H1 (cell line): ENCODE results near the gene AP1M2. TPM values are rescaled to one million over a fixed set of nuclear protein-coding genes. Genes with fewer than 3 reads are reported as not detected.

Source experiments
- CTCF ChIA-PET: fragments of 300-600 bp; sonication (Branson Sonifier 250); formaldehyde crosslinking; loops from one replicate; lab custom pipeline; 2021; ENCODE audit not compliant: partially characterized antibody; lab: Charles Lee
- POLR2A ChIA-PET: fragments of 300-600 bp; sonication (Branson Sonifier 250); formaldehyde crosslinking; loops from one replicate; lab custom pipeline; 2021; ENCODE audit warnings: inconsistent platforms; ENCODE audit not compliant: partially characterized antibody; lab: Charles Lee
- DNase-seq, 2 experiments: peaks; one replicate each; pipeline versions ENCODE4 v3.0.0 to v3.0.0-alpha.2; 2010 to 2022; ENCODE audit warnings: low spot score in 2 of 2, low read depth in 1 of 2, mixed read lengths in 1 of 2
- FAIRE-seq: peaks from 2 replicates; lab custom pipeline; 2011; peaks lifted over from hg19 to GRCh38; lab: Jason Lieb, UNC
- H2AFZ ChIP-seq: 2 replicates; pipeline ENCODE4 v1.8.1; 2012; ENCODE audit warnings: low read length, inconsistent platforms
- H2AK5ac ChIP-seq: 2 replicates; pipeline ENCODE4 v1.6.1; 2013; ENCODE audit warnings: low read depth, low read length
- H2BK120ac ChIP-seq: replicated peaks from 2 replicates; pipeline ENCODE3; 2013; ENCODE audit warnings: low read depth, low read length, inconsistent platforms
- H2BK12ac ChIP-seq: 2 replicates; pipeline ENCODE4 v1.6.1; 2013; ENCODE audit warnings: low read depth, low read length
- H2BK15ac ChIP-seq: 2 replicates; pipeline ENCODE4 v1.6.1; 2013; ENCODE audit warnings: low read length
- H2BK20ac ChIP-seq: 2 replicates; pipeline ENCODE4 v1.6.1; 2013; ENCODE audit warnings: low read length
- H2BK5ac ChIP-seq: 2 replicates; pipeline ENCODE4 v1.6.1; 2013; ENCODE audit warnings: low read depth, low read length
- H3K14ac ChIP-seq: 2 replicates; pipeline ENCODE4 v1.6.1; 2013; ENCODE audit warnings: inconsistent platforms; ENCODE audit not compliant: insufficient read length
- H3K18ac ChIP-seq: 2 replicates; pipeline ENCODE4 v1.6.1; 2013; ENCODE audit warnings: low read length; ENCODE audit errors: extremely low read depth
- H3K23ac ChIP-seq: 2 replicates; pipeline ENCODE4 v1.6.1; 2013; ENCODE audit warnings: inconsistent platforms; ENCODE audit not compliant: insufficient read length
- H3K23me2 ChIP-seq: 2 replicates; pipeline ENCODE4 v1.6.1; 2013; ENCODE audit warnings: low read depth, low read length
- H3K27ac ChIP-seq: 2 replicates; pipeline ENCODE4 v1.6.1; 2011; ENCODE audit warnings: low read depth, low read length, inconsistent platforms
- H3K27me3 ChIP-seq, 4 experiments: replicated peaks in 1 of 4; 1 replicate in 1 of 4; 2 replicates in 3 of 4; pipeline versions ENCODE4 v1.6.1 to v1.8.1; 2011 to 2013; ENCODE audit warnings: low read length in 3 of 4, mild to moderate bottlenecking in 3 of 4, inconsistent platforms in 2 of 4, mixed read lengths in 2 of 4, moderate library complexity in 1 of 4; ENCODE audit not compliant: control insufficient read depth in 3 of 4, insufficient read depth in 3 of 4; ENCODE audit errors: extremely low read depth in 1 of 4
- H3K36me3 ChIP-seq, 4 experiments: 2 replicates each; pipeline versions ENCODE4 v1.6.1 to v1.8.1; 2011 to 2013; ENCODE audit warnings: mild to moderate bottlenecking in 4 of 4, low read length in 3 of 4, moderate library complexity in 2 of 4, control low read depth in 1 of 4, inconsistent platforms in 1 of 4; ENCODE audit not compliant: insufficient read depth in 4 of 4, control insufficient read depth in 2 of 4
- H3K4ac ChIP-seq: replicated peaks from 2 replicates; pipeline ENCODE3; 2013; ENCODE audit warnings: low read length, low read depth, mixed read lengths, inconsistent platforms; ENCODE audit not compliant: insufficient read length
- H3K4me1 ChIP-seq, 4 experiments: replicated peaks in 1 of 4; 1 replicate in 1 of 4; 2 replicates in 3 of 4; pipeline versions ENCODE4 v1.6.1 to v1.8.1; 2011 to 2013; ENCODE audit warnings: low read length in 3 of 4, inconsistent platforms in 2 of 4, mixed read lengths in 1 of 4; ENCODE audit not compliant: insufficient read depth in 4 of 4, control insufficient read depth in 3 of 4
- H3K4me2 ChIP-seq, 2 experiments: 2 replicates each; pipeline versions ENCODE4 v1.6.1 to v1.8.1; 2011 to 2013; ENCODE audit warnings: low read depth in 2 of 2, low read length in 2 of 2, control low read depth in 1 of 2, inconsistent platforms in 1 of 2, mild to moderate bottlenecking in 1 of 2; ENCODE audit not compliant: insufficient read depth in 1 of 2
- H3K4me3 ChIP-seq, 4 experiments: fragments of 200-600, 300-600 bp in 1 of 4; sonication (generic), shearing (Covaris generic), sonication (Bioruptor Twin) in 1 of 4; 2 replicates each; pipeline versions ENCODE4 v1.5.1 to v1.8.1; 2011 to 2016; ENCODE audit warnings: low read length in 4 of 4, low read depth in 3 of 4, control low read depth in 2 of 4, inconsistent platforms in 2 of 4, mild to moderate bottlenecking in 2 of 4, mixed read lengths in 1 of 4, moderate library complexity in 1 of 4; ENCODE audit not compliant: insufficient read depth in 2 of 4; ENCODE audit errors: extremely low read depth in 1 of 4
- H3K56ac ChIP-seq: replicated peaks from 2 replicates; pipeline ENCODE3; 2013; ENCODE audit warnings: low read depth, mild to moderate bottlenecking, mixed read lengths, low read length, inconsistent platforms; ENCODE audit not compliant: insufficient read length
- H3K79me1 ChIP-seq: 2 replicates; pipeline ENCODE4 v1.6.1; 2013; ENCODE audit warnings: low read depth, low read length, control low read depth
- H3K79me2 ChIP-seq, 2 experiments: 2 replicates each; pipeline versions ENCODE4 v1.6.1 to v1.8.1; 2012 to 2013; ENCODE audit warnings: low read length in 2 of 2, mild to moderate bottlenecking in 2 of 2, inconsistent platforms in 1 of 2; ENCODE audit not compliant: insufficient read depth in 2 of 2, control insufficient read depth in 1 of 2
- H3K9ac ChIP-seq, 4 experiments: replicated peaks in 1 of 4; 1 replicate in 1 of 4; 2 replicates in 3 of 4; pipeline versions ENCODE4 v1.6.1 to v1.8.1; 2011 to 2013; ENCODE audit warnings: low read depth in 3 of 4, low read length in 3 of 4, control low read depth in 2 of 4, mild to moderate bottlenecking in 2 of 4, moderate library complexity in 2 of 4, inconsistent platforms in 1 of 4; ENCODE audit errors: extremely low read depth in 1 of 4
- H3K9me3 ChIP-seq, 2 experiments: 2 replicates each; pipeline versions ENCODE4 v1.6.1 to v1.8.1; 2012 to 2013; ENCODE audit warnings: mild to moderate bottlenecking in 2 of 2, moderate library complexity in 2 of 2, control low read depth in 1 of 2, inconsistent platforms in 1 of 2, low read depth in 1 of 2, low read length in 1 of 2, mixed read lengths in 1 of 2; ENCODE audit not compliant: insufficient read depth in 2 of 2
- H4K20me1 ChIP-seq, 2 experiments: replicated peaks in 1 of 2; 2 replicates each; pipeline versions ENCODE3 to v1.8.1; 2011 to 2013; ENCODE audit warnings: inconsistent platforms in 2 of 2, low read length in 2 of 2, mild to moderate bottlenecking in 1 of 2; ENCODE audit not compliant: insufficient read depth in 2 of 2, control insufficient read depth in 1 of 2
- H4K5ac ChIP-seq: 2 replicates; pipeline ENCODE4 v1.6.1; 2013; ENCODE audit warnings: low read length, low read depth, mixed read lengths, inconsistent platforms; ENCODE audit not compliant: insufficient read length
- H4K8ac ChIP-seq: 2 replicates; pipeline ENCODE4 v1.8.0; 2013; ENCODE audit warnings: mild to moderate bottlenecking, moderate library complexity, low read length, inconsistent platforms; ENCODE audit not compliant: insufficient read depth; ENCODE audit errors: extremely low read depth
- H4K91ac ChIP-seq: replicated peaks from 2 replicates; pipeline ENCODE3; 2013; ENCODE audit warnings: low read length, mixed read lengths, inconsistent platforms; ENCODE audit not compliant: insufficient read length
- NRF1 ChIP-seq: IDR thresholded peaks from 2 replicates; pipeline ENCODE4 v1.6.1; 2011; ENCODE audit warnings: mild to moderate bottlenecking, low read depth, low read length, improper control_type of control experiment
- TEAD4 ChIP-seq: IDR thresholded peaks from 2 replicates; pipeline ENCODE4 v1.6.1; 2012; ENCODE audit warnings: low read depth, low read length, inconsistent platforms, mixed read lengths
- WGBS, 2 experiments: shearing (Covaris generic) in 1 of 2; methylation state at CpG; one replicate each; pipeline versions ENCODE4 v1.1.6 to v1.1.7; 2013 to 2015; ENCODE audit warnings: low lambda C conversion rate in 2 of 2, mixed read lengths in 2 of 2, inconsistent platforms in 1 of 2, low coverage in 1 of 2, missing lambda C conversion rate in 1 of 2; ENCODE audit not compliant: insufficient replicate concordance in 2 of 2, insufficient coverage in 1 of 2, insufficient read length in 1 of 2; ENCODE audit errors: extremely low coverage in 1 of 2, missing lambda C conversion rate in 1 of 2; 5-methylcytosine and 5-hydroxymethylcytosine counted together
- polyA plus RNA-seq, 7 experiments: library from polyadenylated mRNA; depleted of rRNA in 3 of 7; stranded (reverse) in 5 of 7; unstranded in 2 of 7; fragments of >200 nt in 5 of 7; fragments of 200-250 nt in 2 of 7; gene quantifications; 1 replicate in 5 of 7; 2 replicates in 1 of 7; 4 replicates in 1 of 7; pipeline versions ENCODE4 v1.2.1 to v1.2.3, GENCODE V29; 2011 to 2013; ENCODE audit warnings: missing spikeins in 2 of 7, mixed read lengths in 2 of 7
- total RNA-seq: library from RNA; stranded (reverse); fragmentation: NEBNext Ultra II Directional; extraction: Animal tissue kit (Norgen Biotek cat#: 25700); gene quantifications from 2 replicates; pipeline ENCODE4 v1.2.1, GENCODE V29; 2021

The AP1M2 gene
- total and polyA plus RNA-seq, 2 of the 8 experiments (the other 6 are each of a cell fraction or from before 2014, with no cell fraction given), result 140 to 161 TPM

DNA sequence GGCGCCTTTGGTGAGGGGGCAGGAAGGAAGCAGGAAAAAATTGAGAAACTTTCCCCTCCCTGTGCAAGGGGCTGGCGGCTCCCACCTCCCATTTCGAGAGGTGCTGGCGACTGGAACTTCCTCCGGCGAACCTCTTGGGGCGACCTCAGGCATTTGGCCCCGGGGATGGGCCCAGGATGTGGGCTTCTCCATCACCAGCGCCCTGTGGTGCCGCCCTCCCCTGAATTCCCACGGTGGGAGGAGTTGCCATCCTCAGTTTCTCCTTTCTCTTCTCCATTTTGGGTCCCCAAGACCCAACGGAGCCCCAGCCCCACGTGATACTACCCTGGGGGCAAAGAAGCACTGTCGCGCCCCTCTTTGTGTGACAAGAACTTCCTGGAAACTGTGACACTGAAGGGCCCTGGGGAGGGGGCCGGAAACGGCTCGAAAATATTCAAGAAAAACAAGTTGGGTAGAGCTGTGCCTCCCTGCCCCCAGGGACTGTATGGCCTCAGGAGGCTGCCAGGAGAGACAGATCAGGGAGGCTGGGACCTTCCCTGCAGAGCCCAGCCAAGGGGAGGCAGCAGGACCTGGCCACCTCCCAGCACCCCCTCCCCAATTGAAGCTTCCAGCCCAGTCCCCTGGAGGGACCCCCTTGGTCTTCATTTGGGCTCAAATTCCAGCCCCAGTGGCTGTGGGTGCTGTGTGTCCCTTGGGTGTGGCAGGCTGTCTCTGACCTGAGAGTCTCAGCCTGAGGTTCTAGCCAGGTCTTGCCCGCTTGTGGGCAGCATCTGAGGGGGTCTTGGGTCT is 16.2 kb upstream of the AP1M2 start:
- H3K4me1 ChIP-seq, result peaks cover 0 to 11% (median 7%) of the 10 kb centered on the region in 4 experiments; a peak in 6 of 7 replicates
- no peak overlapping the region for H2AFZ ChIP-seq
- ChIA-PET POLR2A (interaction anchor here (0.7 to 4.4 kb wide), 12 partner anchors 9 to 53 kb away, joined by 3 to 26 read pairs (median 8); partner anchors contain the start of gene SLC44A2), CTCF (interaction anchor here (1.0 to 5.1 kb wide), 5 partner anchors 9 to 41 kb away, joined by 3 to 46 read pairs (median 4); no protein-coding TSS in a partner anchor)
- H2BK20ac ChIP-seq, result no peak overlapping the region
- peak overlapping the region; percentile 53 for H4K8ac ChIP-seq
- H3K56ac ChIP-seq, result peak overlapping the region; percentile 32
- H2BK120ac ChIP-seq, result no peak overlapping the region
- 0 out of 2 replicates have a peak overlapping the region, but pooled peaks have one; percentile 29 for H2BK12ac ChIP-seq
- H3K14ac ChIP-seq, result no peak overlapping the region
- TF ChIP-seq TEAD4, result 0 out of 2 replicates have a peak, but pooled peaks have one; percentile 48
- TF ChIP-seq NRF1, result no peak
- H3K79me2 ChIP-seq, result peaks cover 0 to 9% of the 10 kb centered on the region in 2 experiments; a peak in 1 of 4 replicates
- peak in 1 of 2 experiments; percentile 57 for DNase-seq
- 0 out of 2 replicates have a peak overlapping the region, but pooled peaks have one; percentile 18 for H2BK15ac ChIP-seq
- no peaks in the 10 kb centered on the region for H3K36me3 ChIP-seq
- H3K4me3 ChIP-seq, result peak overlapping the region; percentile 79 to 98 (median 88)
- H4K20me1 ChIP-seq, result no peaks in the 10 kb centered on the region
- H2AK5ac ChIP-seq, result peak overlapping the region; percentile 70; the same call in 1 of the 2 replicates
- H3K18ac ChIP-seq, result peak overlapping the region; percentile 25
- no peak overlapping the region for H4K91ac ChIP-seq
- H3K4me2 ChIP-seq, result peak overlapping the region; percentile 80 to 94
- H4K5ac ChIP-seq, result peak overlapping the region; percentile 13
- H3K23me2 ChIP-seq, result peaks cover 6% of the 10 kb centered on the region; the same call in 1 of the 2 replicates
- no peak overlapping the region for H3K23ac ChIP-seq
- no peaks in the 10 kb centered on the region for H3K27me3 ChIP-seq
- 18% methylated on average over 16 of the region's 19 CpGs; no CpG with 5 or more reads in 1 of the 2 experiments for WGBS, 2 experiments
- H3K9ac ChIP-seq, result peak overlapping the region; percentile 38 to 86 (median 70)
- no peak overlapping the region for H3K4ac ChIP-seq
- no peaks in the 10 kb centered on the region for H3K9me3 ChIP-seq
- no peak overlapping the region for H3K27ac ChIP-seq
- 0 out of 2 replicates have a peak overlapping the region, but pooled peaks have one; percentile 52 for H2BK5ac ChIP-seq
- FAIRE-seq, result no peak
- H3K79me1 ChIP-seq, result peaks cover 6% of the 10 kb centered on the region
